GM12878 (cell line): Measurements from ENCODE around the gene SPRED2. TPM values are rescaled to one million over a fixed set of nuclear protein-coding genes. Genes with fewer than 3 reads are reported as not detected.

Source experiments
- LARP7 ChIP-seq: fragments of 450-650 bp; IDR thresholded peaks from 2 replicates; pipeline ENCODE4 v1.6.1; 2017; ENCODE audit warnings: mild to moderate bottlenecking
- NFXL1 ChIP-seq: fragments of 450-650 bp; IDR thresholded peaks from 2 replicates; pipeline ENCODE4 v1.6.1; 2017; ENCODE audit warnings: antibody characterized with exemption, mild to moderate bottlenecking, borderline replicate concordance
- PAX8 ChIP-seq: fragments of 450-650 bp; IDR thresholded peaks from 2 replicates; pipeline ENCODE4 v1.6.1; 2017; ENCODE audit warnings: mild to moderate bottlenecking, moderate library complexity
- STAT3 ChIP-seq: IDR thresholded peaks from 2 replicates; pipeline ENCODE4 v1.6.1; 2011; ENCODE audit warnings: low read depth, low read length, improper control_type of control experiment
- TARDBP ChIP-seq: IDR thresholded peaks from 2 replicates; pipeline ENCODE4 v1.6.1; 2016; ENCODE audit warnings: borderline replicate concordance
- ZBTB11 ChIP-seq: fragments of 450-650 bp; formaldehyde crosslinking; IDR thresholded peaks from 2 replicates; pipeline ENCODE4 v1.5.0; 2022; ENCODE audit warnings: mild to moderate bottlenecking, missing genetic modification characterization
- ZNF217 ChIP-seq: fragments of 450-650 bp; IDR thresholded peaks from 2 replicates; pipeline ENCODE4 v1.6.1; 2017; ENCODE audit warnings: antibody characterized with exemption, mild to moderate bottlenecking
- polyA plus RNA-seq, 11 experiments: library from polyadenylated mRNA; depleted of rRNA in 4 of 11; unstranded in 6 of 11; stranded (reverse) in 5 of 11; fragments of >200 nt; fragmentation: Nextera tagmentation in 4 of 11; fragmentation: Illumina TruSeq in 1 of 11; extraction: Ambion mirVana in 4 of 11; extraction: Trizol in 1 of 11; gene quantifications; 1 replicate in 1 of 11; 2 replicates in 10 of 11; pipeline versions ENCODE4 v1.2.1 to v1.2.3, GENCODE V29; 2011 to 2016; ENCODE audit warnings: inconsistent platforms in 2 of 11, missing spikeins in 2 of 11, low read depth in 1 of 11
- total RNA-seq, 4 experiments: library from RNA; depleted of rRNA in 3 of 4; stranded (reverse); fragments of >200 nt in 3 of 4; fragmentation: Illumina TruSeq in 1 of 4; extraction: Trizol in 1 of 4; gene quantifications; 2 replicates each; pipeline versions ENCODE4 v1.2.1 to v1.2.3, GENCODE V29; 2013 to 2021
- TF ChIP-seq, protein P1 (sequence below): fragments of 450-650 bp; formaldehyde crosslinking; IDR thresholded peaks from 2 replicates; pipeline ENCODE4 v1.4.0; 2022; ENCODE audit warnings: mild to moderate bottlenecking, moderate library complexity

SPRED2 gene
- total and polyA plus RNA-seq, 10 of the 15 experiments (the other 5 are each of a cell fraction or from before 2014, with no cell fraction given), result 3.0 to 23.9 (median 9.7) TPM

GRCh38 chr2:65361623-65362022 is 70.8 kb downstream of the SPRED2 start (continued):
- TF ChIP-seq LARP7, result no peak
- TF ChIP-seq STAT3, result no peak
- no peak for TF ChIP-seq TARDBP
- TF ChIP-seq ZBTB11 (CRISPR knock-in tag), result no peak
- TF ChIP-seq, protein P1, sequence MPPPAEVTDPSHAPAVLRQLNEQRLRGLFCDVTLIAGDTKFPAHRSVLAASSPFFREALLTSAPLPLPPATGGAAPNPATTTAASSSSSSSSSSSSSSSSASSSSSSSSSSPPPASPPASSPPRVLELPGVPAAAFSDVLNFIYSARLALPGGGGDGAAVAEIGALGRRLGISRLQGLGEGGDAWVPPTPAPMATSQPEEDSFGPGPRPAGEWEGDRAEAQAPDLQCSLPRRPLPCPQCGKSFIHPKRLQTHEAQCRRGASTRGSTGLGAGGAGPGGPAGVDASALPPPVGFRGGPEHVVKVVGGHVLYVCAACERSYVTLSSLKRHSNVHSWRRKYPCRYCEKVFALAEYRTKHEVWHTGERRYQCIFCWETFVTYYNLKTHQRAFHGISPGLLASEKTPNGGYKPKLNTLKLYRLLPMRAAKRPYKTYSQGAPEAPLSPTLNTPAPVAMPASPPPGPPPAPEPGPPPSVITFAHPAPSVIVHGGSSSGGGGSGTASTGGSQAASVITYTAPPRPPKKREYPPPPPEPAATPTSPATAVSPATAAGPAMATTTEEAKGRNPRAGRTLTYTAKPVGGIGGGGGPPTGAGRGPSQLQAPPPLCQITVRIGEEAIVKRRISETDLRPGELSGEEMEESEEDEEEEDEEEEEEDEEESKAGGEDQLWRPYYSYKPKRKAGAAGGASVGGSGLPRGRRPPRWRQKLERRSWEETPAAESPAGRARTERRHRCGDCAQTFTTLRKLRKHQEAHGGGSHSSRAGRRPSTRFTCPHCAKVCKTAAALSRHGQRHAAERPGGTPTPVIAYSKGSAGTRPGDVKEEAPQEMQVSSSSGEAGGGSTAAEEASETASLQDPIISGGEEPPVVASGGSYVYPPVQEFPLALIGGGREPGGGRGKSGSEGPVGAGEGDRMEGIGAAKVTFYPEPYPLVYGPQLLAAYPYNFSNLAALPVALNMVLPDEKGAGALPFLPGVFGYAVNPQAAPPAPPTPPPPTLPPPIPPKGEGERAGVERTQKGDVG (CRISPR knock-in tag), result no peak
- TF ChIP-seq NFXL1, result no peak
- no peak for TF ChIP-seq PAX8
- TF ChIP-seq ZNF217, result no peak
